Central memory CD4-positive, alpha-beta T cell (primary cell): Measurements from ENCODE around the gene NPRL2.

Experiments used
- DNase-seq: peaks from one replicate; pipeline ENCODE4 v3.0.0; 2022

Gene NPRL2

GRCh38 chr3:50373146-50374051 is 22.8 kb upstream of the NPRL2 start:
- no peak for DNase-seq

DNA sequence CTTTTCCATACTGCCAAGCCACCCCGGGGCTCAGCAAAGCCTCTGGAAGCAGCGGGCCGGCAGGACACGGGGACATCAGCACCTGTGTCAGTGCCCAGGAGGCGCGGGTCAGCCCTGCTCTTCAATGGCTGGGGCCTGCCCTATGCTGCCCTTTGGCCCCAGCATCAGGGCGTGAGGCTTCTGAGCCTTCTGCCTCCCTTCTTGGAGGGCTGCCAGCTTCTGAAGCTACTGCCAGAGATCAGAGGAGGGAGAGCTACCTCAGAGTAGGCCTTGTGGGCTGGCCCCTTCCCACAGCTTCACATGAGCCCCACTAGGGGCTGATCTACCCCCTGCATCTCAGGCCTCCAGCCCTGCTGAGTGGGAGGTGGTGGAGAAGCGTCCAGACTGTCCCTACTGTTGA is 21.8 kb upstream of the NPRL2 start:
- DNase-seq = no peak

DNA sequence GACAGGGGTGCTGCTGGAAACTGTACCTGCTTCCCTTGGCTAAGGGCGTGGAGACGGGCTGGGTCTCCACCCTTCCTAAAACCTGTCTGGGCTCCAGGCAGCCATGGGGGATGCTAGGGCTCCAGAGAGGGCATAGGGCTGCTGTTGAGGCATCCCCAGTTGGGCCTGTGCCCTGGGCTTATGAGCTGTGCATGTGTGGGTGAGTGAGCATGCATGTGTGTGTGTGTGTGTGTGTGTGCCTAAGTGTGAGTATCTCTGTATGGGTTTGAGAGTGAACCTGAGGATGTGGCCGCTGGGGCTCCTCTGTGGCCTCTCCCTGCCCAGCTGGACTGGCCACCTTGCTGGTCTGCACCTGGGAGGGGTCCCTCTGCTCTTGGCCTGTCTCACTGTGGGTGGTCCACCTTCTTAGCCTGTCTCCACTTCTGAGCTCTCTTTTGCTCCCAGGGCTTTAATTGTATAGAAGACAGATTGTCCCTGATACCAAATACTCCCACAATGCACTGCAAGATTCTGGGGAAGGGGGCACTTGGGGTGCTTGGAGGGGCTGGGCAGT is 20.6 kb upstream of the NPRL2 start:
- no peak for DNase-seq

DNA sequence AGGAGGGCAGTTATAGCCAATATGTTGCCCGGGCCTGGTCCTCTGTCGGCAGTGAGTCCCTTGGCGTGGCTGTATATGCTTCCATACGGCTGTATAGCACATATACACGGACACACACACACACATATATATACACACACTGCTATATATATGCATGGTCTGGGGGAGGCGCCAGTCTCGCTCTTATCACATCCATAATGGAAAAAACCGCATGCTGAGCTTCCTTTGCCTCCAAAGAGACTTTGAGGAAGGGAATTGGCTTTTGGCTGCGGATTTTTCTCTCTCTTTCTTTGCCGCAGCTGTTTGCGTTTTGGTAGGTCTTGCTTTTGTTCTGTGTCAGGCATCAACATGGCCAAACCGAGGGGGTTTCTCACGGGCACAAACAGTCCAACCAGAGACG is 20.0 kb upstream of the NPRL2 start:
- no peak for DNase-seq

GRCh38 chr3:50369012-50369670 is 18.6 kb upstream of the NPRL2 start:
- DNase-seq = no peak

- DNase-seq = no peak
These were observed 15.3 kb upstream of the NPRL2 start for GRCh38 chr3:50365842-50366220.

GRCh38 chr3:50365080-50365841 is 14.7 kb upstream of the NPRL2 start:
- DNase-seq = peak; percentile 93

DNA sequence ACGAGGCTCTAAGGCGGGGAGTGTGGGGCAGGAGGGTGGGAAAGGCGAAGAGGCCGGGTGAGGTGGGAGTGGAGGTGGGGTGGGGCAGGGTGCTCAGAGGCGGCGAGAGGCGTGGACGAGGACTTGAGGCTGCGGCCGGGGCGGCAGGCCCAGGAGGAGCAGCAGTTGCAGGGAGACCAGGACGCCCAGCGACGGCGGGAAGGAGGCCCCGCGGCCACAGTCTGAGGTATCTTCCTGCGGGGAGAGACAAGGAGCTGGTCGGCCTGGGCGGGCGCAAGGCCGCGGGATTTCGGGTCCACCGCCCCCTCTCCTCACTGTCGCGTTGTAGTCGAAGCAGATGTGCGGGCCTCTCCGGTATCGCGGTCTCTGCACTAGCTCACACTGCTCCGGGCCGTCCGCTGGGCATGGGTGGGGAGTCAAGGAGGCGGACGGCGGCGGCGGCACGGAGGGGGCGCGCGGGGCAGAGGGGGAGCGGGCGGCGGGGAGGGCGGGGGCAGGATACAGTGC is 14.1 kb upstream of the NPRL2 start:
- DNase-seq = no peak

GRCh38 chr3:50359760-50360110 is 9.2 kb upstream of the NPRL2 start:
- no peak for DNase-seq

GRCh38 chr3:50358911-50359759 is 8.6 kb upstream of the NPRL2 start, which contains the start of gene TMEM115:
TSS of gene TMEM115 (minus strand) at chr3:50359521. CDS start at chr3:50359063, 458 bp downstream.
- DNase-seq = peak; percentile 96

- no peak for DNase-seq
These were observed 7.9 kb upstream of the NPRL2 start for GRCh38 chr3:50358355-50358910.

DNA sequence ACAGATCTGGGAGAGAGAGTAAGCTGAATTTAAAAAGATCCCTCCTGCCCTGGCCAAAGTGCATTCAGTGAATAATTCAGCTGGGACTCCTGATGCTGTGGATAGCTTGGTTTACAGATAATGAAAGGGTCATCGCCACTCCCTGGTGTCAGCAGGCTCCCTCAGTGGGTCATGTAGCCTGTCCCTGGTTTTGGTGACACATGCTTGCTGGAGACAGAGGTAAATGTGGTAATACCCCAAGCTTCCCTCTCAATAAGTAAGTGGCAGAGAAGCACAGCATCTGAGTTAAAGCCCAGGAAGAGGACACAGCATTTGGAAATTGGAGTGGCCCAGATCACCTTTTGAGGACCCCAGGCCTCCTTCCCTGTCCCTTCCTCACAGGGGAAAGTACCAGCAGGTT is 6.9 kb upstream of the NPRL2 start:
- DNase-seq = no peak

DNA sequence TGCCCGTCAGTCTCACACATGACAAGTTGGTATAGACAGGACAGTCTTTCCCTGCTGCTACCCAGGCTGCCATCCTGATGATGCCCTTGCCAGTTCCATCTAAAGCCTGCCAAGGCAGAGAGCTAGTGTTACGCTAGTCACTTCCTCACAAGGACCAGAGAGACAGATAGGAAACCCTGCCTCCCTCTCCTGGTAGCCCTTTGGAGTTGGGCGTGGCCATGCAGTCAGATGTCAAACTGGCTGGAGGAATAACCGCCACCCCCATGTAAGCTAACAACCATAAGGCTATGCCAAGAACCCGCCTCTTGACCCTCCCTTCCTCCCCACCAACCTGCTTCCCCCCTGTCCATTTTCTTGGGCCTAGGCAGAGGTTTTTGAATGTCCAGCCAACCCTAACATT is 6.0 kb upstream of the NPRL2 start:
- DNase-seq = no peak

GRCh38 chr3:50355829-50356552 is 5.4 kb upstream of the NPRL2 start:
- no peak for DNase-seq

- no peak for DNase-seq
These were observed 4.3 kb upstream of the NPRL2 start for GRCh38 chr3:50354850-50355249.

DNA sequence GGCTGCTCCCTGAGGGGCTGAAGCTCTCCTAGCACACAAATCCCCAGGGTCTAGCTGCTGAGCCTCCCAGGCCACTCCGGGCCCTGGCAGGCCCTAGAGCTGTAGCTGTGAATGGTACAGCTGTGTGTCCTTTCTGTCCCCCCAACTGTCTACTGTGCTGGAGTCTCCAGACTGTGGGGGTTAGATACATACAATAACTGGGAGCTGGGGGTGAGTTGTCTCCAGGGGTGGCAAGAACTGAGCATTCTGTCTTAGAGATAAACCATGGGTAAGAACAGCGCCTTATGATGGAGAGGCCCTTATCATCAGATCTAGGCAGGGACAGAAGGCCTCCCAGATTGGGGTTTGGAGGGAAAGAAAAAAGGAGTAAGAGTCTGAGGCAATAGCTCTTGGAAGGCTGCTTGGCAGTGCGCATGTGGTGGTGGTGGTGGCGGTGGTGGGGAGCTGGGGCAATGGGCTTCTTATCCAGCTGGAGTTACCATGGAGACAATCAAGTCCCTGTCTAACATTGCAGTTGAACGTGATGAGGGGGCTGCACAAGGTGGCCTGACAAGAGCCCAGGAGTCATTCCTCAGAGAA is 3.7 kb upstream of the NPRL2 start:
- DNase-seq = no peak

DNA sequence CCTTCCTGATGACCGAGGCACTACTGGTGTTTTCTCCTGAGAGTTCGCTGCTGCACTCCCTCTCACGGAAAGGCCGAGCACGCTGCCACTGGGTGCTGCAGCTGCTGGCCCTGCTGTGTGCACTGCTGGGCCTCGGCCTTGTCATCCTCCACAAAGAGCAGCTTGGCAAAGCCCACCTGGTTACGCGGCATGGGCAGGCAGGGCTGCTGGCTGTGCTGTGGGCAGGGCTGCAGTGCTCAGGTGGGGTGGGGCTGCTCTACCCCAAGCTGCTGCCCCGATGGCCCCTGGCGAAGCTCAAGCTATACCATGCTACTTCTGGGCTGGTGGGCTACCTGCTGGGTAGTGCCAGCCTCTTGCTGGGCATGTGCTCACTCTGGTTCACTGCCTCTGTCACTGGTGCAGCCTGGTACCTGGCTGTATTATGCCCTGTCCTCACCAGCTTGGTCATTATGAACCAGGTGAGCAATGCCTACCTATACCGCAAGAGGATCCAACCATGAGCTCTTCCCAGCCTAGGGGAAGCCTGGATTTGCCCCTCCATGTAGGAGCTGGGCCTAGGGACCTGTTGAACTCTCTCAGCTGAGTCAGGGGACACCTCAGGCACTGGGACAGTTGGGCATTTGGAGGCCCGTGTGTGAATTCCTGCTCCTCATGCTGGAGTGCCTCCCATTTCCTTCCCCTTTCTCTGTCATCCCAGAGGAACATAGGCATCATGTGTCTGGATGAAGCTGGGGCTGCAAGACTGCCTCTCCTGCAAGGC is 2.9 kb upstream of the NPRL2 start:
- no peak for DNase-seq

DNA sequence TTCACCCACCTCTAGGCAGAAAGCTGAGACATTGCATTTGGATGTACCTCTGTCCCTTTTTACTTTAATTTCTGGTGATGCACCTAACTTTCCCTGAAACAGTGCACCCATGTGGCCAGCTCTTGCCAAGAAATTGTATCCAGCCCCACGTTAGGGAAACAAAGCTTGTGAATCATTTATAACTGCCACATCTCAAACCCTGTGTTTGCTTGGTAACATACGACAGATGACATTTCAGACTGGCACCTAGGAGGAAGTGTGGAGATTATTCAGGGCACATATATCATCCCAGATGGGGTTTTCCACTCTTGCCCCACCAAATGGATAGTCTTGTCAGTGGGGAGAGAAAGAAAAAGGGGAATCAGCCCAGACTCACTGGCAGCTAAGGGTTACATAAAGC is 2.2 kb upstream of the NPRL2 start:
- DNase-seq = no peak

DNA sequence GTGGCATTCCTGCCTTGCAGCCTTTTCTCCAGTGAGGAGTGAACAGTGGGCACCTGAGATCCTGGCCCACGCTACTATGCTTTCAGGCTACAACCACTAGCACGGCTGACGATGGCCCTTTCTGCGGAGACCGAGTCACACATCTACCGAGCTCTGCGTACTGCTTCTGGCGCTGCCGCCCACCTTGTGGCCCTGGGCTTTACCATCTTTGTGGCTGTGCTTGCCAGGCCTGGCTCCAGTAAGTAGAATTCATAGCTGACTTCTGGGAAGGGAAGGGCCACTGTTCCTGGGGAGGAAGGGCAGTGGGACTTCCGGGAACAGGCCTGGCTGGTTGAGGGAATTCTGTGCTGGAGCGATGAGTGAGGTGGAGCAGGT is 735 bp upstream of the NPRL2 start:
- no peak for DNase-seq

- DNase-seq = no peak
These were observed 405 bp downstream of the NPRL2 start for GRCh38 chr3:50350213-50350526.
